ENCODE data around the gene CCL2. TPM values are rescaled to one million over a fixed set of nuclear protein-coding genes. Genes with fewer than 3 reads are reported as not detected.
A peak's percentile ranks its signal among the peaks of the same experiment; 100 is the strongest.

Gene CCL2
- total and polyA plus RNA-seq, 2 donors from 2014 or later = 49.9 to 53.5 TPM

- no peaks in the 10 kb centered on the region for H3K9me3 ChIP-seq (ENCODE audit: control insufficient read depth in 2 of 3, insufficient read depth in 1 of 3, low read length in 3 of 3)
- H3K36me3 ChIP-seq (ENCODE audit: control insufficient read depth in 2 of 3, insufficient read depth in 3 of 3, low read length in 3 of 3) = no peaks in the 10 kb centered on the region
- intact Hi-C loops (cut with DNase I) = no loop called here
- no peak for FAIRE-seq
- H3K9ac ChIP-seq (ENCODE audit: low read length in 3 of 3) = no peak overlapping the region
- H3K4me1 ChIP-seq (ENCODE audit: control insufficient read depth in 2 of 3, insufficient read depth in 2 of 3, low read depth in 1 of 3, low read length in 3 of 3) = no peaks in the 10 kb centered on the region
- TF ChIP-seq CTCF (IDR thresholded peaks at IDR 0.05; ENCODE audit: borderline replicate concordance, extremely low read depth, insufficient read depth) = no peak
- no peak overlapping the region for H3K4me3 ChIP-seq (ENCODE audit: low read length in 3 of 3)
- no peak overlapping the region for H3K27ac ChIP-seq (ENCODE audit: low read depth in 2 of 2, low read length in 2 of 2)
- DNase-seq = peak in 1 of 5 donors; percentile 46
- H3K27me3 ChIP-seq (ENCODE audit: control insufficient read depth, insufficient read depth, low read length) = no peaks in the 10 kb centered on the region
These were observed 20.8 kb downstream of the CCL2 start for GRCh38 chr17:34275881-34276280.

- Histone ChIP-seq H3K27me3 (ENCODE audit: control insufficient read depth, insufficient read depth, low read length) (no peaks in the 10 kb centered on the region), H3K4me3 (ENCODE audit: low read length in 3 of 3) (no peak overlapping the region), H3K9ac (ENCODE audit: low read length in 3 of 3) (no peak overlapping the region), H3K4me1 (ENCODE audit: control insufficient read depth in 2 of 3, insufficient read depth in 2 of 3, low read depth in 1 of 3, low read length in 3 of 3) (no peaks in the 10 kb centered on the region), H3K9me3 (ENCODE audit: control insufficient read depth in 2 of 3, insufficient read depth in 1 of 3, low read length in 3 of 3) (no peaks in the 10 kb centered on the region), H3K27ac (ENCODE audit: low read depth in 2 of 2, low read length in 2 of 2) (no peak overlapping the region), H3K36me3 (ENCODE audit: control insufficient read depth in 2 of 3, insufficient read depth in 3 of 3, low read length in 3 of 3) (no peaks in the 10 kb centered on the region)
- DNase-seq (no peak), FAIRE-seq (no peak)
- intact Hi-C loops (cut with DNase I) = no loop called here
- TF ChIP-seq CTCF (IDR thresholded peaks at IDR 0.05; ENCODE audit: borderline replicate concordance, extremely low read depth, insufficient read depth) = no peak
These were observed 21.7 kb downstream of the CCL2 start for GRCh38 chr17:34276826-34277225.

GRCh38 chr17:34283571-34283970 lies 28.5 kb downstream of the CCL2 start:
- H3K36me3 ChIP-seq (ENCODE audit: control insufficient read depth in 2 of 3, insufficient read depth in 3 of 3, low read length in 3 of 3) = no peaks in the 10 kb centered on the region
- DNase-seq (no peak), FAIRE-seq (no peak)
- intact Hi-C loops (cut with DNase I) = no loop called here
- H3K27ac ChIP-seq (ENCODE audit: low read depth in 2 of 2, low read length in 2 of 2) = no peak overlapping the region
- no peak for TF ChIP-seq CTCF (IDR thresholded peaks at IDR 0.05; ENCODE audit: borderline replicate concordance, extremely low read depth, insufficient read depth)
- H3K9ac ChIP-seq (ENCODE audit: low read length in 3 of 3) = no peak overlapping the region
- no peak overlapping the region for H3K4me3 ChIP-seq (ENCODE audit: low read length in 3 of 3)
- no peaks in the 10 kb centered on the region for H3K9me3 ChIP-seq (ENCODE audit: control insufficient read depth in 2 of 3, insufficient read depth in 1 of 3, low read length in 3 of 3)
- no peaks in the 10 kb centered on the region for H3K27me3 ChIP-seq (ENCODE audit: control insufficient read depth, insufficient read depth, low read length)
- no peaks in the 10 kb centered on the region for H3K4me1 ChIP-seq (ENCODE audit: control insufficient read depth in 2 of 3, insufficient read depth in 2 of 3, low read depth in 1 of 3, low read length in 3 of 3)

GRCh38 chr17:34285286-34285792 lies 30.3 kb downstream of the CCL2 start, which contains the start of gene CCL11:
CCL11 (plus strand) TSS chr17:34285742; CDS start chr17:34285809, 67 bp downstream.
- peak in 2 of 5 donors; percentile 25 to 72 for DNase-seq
- no peak for FAIRE-seq

More at GRCh38 chr17:34285286-34285792, 30.3 kb downstream of the CCL2 start, which contains the start of gene CCL11:
- H3K4me3 ChIP-seq (ENCODE audit: low read length in 3 of 3) = no peak within 1 kb of the TSS
- no peaks in the 10 kb centered on the region for H3K4me1 ChIP-seq (ENCODE audit: control insufficient read depth in 2 of 3, insufficient read depth in 2 of 3, low read depth in 1 of 3, low read length in 3 of 3)
- H3K27me3 ChIP-seq (ENCODE audit: control insufficient read depth, insufficient read depth, low read length) = no peaks in the 10 kb centered on the region
- TF ChIP-seq CTCF (IDR thresholded peaks at IDR 0.05; ENCODE audit: borderline replicate concordance, extremely low read depth, insufficient read depth) = no peak
- H3K36me3 ChIP-seq (ENCODE audit: control insufficient read depth in 2 of 3, insufficient read depth in 3 of 3, low read length in 3 of 3) = no peaks in the 10 kb centered on the region
- no peak within 1 kb of the TSS for H3K27ac ChIP-seq (ENCODE audit: low read depth in 2 of 2, low read length in 2 of 2)
- intact Hi-C loops (cut with DNase I) = no loop called here
- H3K9me3 ChIP-seq (ENCODE audit: control insufficient read depth in 2 of 3, insufficient read depth in 1 of 3, low read length in 3 of 3) = no peaks in the 10 kb centered on the region
- H3K9ac ChIP-seq (ENCODE audit: low read length in 3 of 3) = no peak within 1 kb of the TSS
